H1 (cell line): ENCODE results near the gene EPHA8. TPM values are rescaled to one million over a fixed set of nuclear protein-coding genes. Genes with fewer than 3 reads are reported as not detected.

Experiments
- CTCF ChIA-PET: fragments of 300-600 bp; sonication (Branson Sonifier 250); formaldehyde crosslinking; loops from one replicate; lab custom pipeline; 2021; ENCODE audit not compliant: partially characterized antibody; lab: Charles Lee
- POLR2A ChIA-PET: fragments of 300-600 bp; sonication (Branson Sonifier 250); formaldehyde crosslinking; loops from one replicate; lab custom pipeline; 2021; ENCODE audit warnings: inconsistent platforms; ENCODE audit not compliant: partially characterized antibody; lab: Charles Lee
- DNase-seq, 2 experiments: peaks; one replicate each; pipeline versions ENCODE4 v3.0.0 to v3.0.0-alpha.2; 2010 to 2022; ENCODE audit warnings: low spot score in 2 of 2, low read depth in 1 of 2, mixed read lengths in 1 of 2
- FAIRE-seq: peaks from 2 replicates; lab custom pipeline; 2011; peaks lifted over from hg19 to GRCh38; lab: Jason Lieb, UNC
- H2AFZ ChIP-seq: 2 replicates; pipeline ENCODE4 v1.8.1; 2012; ENCODE audit warnings: low read length, inconsistent platforms
- H2AK5ac ChIP-seq: 2 replicates; pipeline ENCODE4 v1.6.1; 2013; ENCODE audit warnings: low read depth, low read length
- H2BK120ac ChIP-seq: replicated peaks from 2 replicates; pipeline ENCODE3; 2013; ENCODE audit warnings: low read depth, low read length, inconsistent platforms
- H2BK12ac ChIP-seq: 2 replicates; pipeline ENCODE4 v1.6.1; 2013; ENCODE audit warnings: low read depth, low read length
- H2BK15ac ChIP-seq: 2 replicates; pipeline ENCODE4 v1.6.1; 2013; ENCODE audit warnings: low read length
- H2BK20ac ChIP-seq: 2 replicates; pipeline ENCODE4 v1.6.1; 2013; ENCODE audit warnings: low read length
- H2BK5ac ChIP-seq: 2 replicates; pipeline ENCODE4 v1.6.1; 2013; ENCODE audit warnings: low read depth, low read length
- H3K14ac ChIP-seq: 2 replicates; pipeline ENCODE4 v1.6.1; 2013; ENCODE audit warnings: inconsistent platforms; ENCODE audit not compliant: insufficient read length
- H3K18ac ChIP-seq: 2 replicates; pipeline ENCODE4 v1.6.1; 2013; ENCODE audit warnings: low read length; ENCODE audit errors: extremely low read depth
- H3K23ac ChIP-seq: 2 replicates; pipeline ENCODE4 v1.6.1; 2013; ENCODE audit warnings: inconsistent platforms; ENCODE audit not compliant: insufficient read length
- H3K23me2 ChIP-seq: 2 replicates; pipeline ENCODE4 v1.6.1; 2013; ENCODE audit warnings: low read depth, low read length
- H3K27ac ChIP-seq: 2 replicates; pipeline ENCODE4 v1.6.1; 2011; ENCODE audit warnings: low read depth, low read length, inconsistent platforms
- H3K27me3 ChIP-seq, 4 experiments: replicated peaks in 1 of 4; 1 replicate in 1 of 4; 2 replicates in 3 of 4; pipeline versions ENCODE4 v1.6.1 to v1.8.1; 2011 to 2013; ENCODE audit warnings: low read length in 3 of 4, mild to moderate bottlenecking in 3 of 4, inconsistent platforms in 2 of 4, mixed read lengths in 2 of 4, moderate library complexity in 1 of 4; ENCODE audit not compliant: control insufficient read depth in 3 of 4, insufficient read depth in 3 of 4; ENCODE audit errors: extremely low read depth in 1 of 4
- H3K36me3 ChIP-seq, 4 experiments: 2 replicates each; pipeline versions ENCODE4 v1.6.1 to v1.8.1; 2011 to 2013; ENCODE audit warnings: mild to moderate bottlenecking in 4 of 4, low read length in 3 of 4, moderate library complexity in 2 of 4, control low read depth in 1 of 4, inconsistent platforms in 1 of 4; ENCODE audit not compliant: insufficient read depth in 4 of 4, control insufficient read depth in 2 of 4
- H3K4ac ChIP-seq: replicated peaks from 2 replicates; pipeline ENCODE3; 2013; ENCODE audit warnings: low read length, low read depth, mixed read lengths, inconsistent platforms; ENCODE audit not compliant: insufficient read length
- H3K4me1 ChIP-seq, 4 experiments: replicated peaks in 1 of 4; 1 replicate in 1 of 4; 2 replicates in 3 of 4; pipeline versions ENCODE4 v1.6.1 to v1.8.1; 2011 to 2013; ENCODE audit warnings: low read length in 3 of 4, inconsistent platforms in 2 of 4, mixed read lengths in 1 of 4; ENCODE audit not compliant: insufficient read depth in 4 of 4, control insufficient read depth in 3 of 4
- H3K4me2 ChIP-seq, 2 experiments: 2 replicates each; pipeline versions ENCODE4 v1.6.1 to v1.8.1; 2011 to 2013; ENCODE audit warnings: low read depth in 2 of 2, low read length in 2 of 2, control low read depth in 1 of 2, inconsistent platforms in 1 of 2, mild to moderate bottlenecking in 1 of 2; ENCODE audit not compliant: insufficient read depth in 1 of 2
- H3K4me3 ChIP-seq, 4 experiments: fragments of 200-600, 300-600 bp in 1 of 4; sonication (generic), shearing (Covaris generic), sonication (Bioruptor Twin) in 1 of 4; 2 replicates each; pipeline versions ENCODE4 v1.5.1 to v1.8.1; 2011 to 2016; ENCODE audit warnings: low read length in 4 of 4, low read depth in 3 of 4, control low read depth in 2 of 4, inconsistent platforms in 2 of 4, mild to moderate bottlenecking in 2 of 4, mixed read lengths in 1 of 4, moderate library complexity in 1 of 4; ENCODE audit not compliant: insufficient read depth in 2 of 4; ENCODE audit errors: extremely low read depth in 1 of 4
- H3K56ac ChIP-seq: replicated peaks from 2 replicates; pipeline ENCODE3; 2013; ENCODE audit warnings: low read depth, mild to moderate bottlenecking, mixed read lengths, low read length, inconsistent platforms; ENCODE audit not compliant: insufficient read length
- H3K79me1 ChIP-seq: 2 replicates; pipeline ENCODE4 v1.6.1; 2013; ENCODE audit warnings: low read depth, low read length, control low read depth
- H3K79me2 ChIP-seq, 2 experiments: 2 replicates each; pipeline versions ENCODE4 v1.6.1 to v1.8.1; 2012 to 2013; ENCODE audit warnings: low read length in 2 of 2, mild to moderate bottlenecking in 2 of 2, inconsistent platforms in 1 of 2; ENCODE audit not compliant: insufficient read depth in 2 of 2, control insufficient read depth in 1 of 2
- H3K9ac ChIP-seq, 4 experiments: replicated peaks in 1 of 4; 1 replicate in 1 of 4; 2 replicates in 3 of 4; pipeline versions ENCODE4 v1.6.1 to v1.8.1; 2011 to 2013; ENCODE audit warnings: low read depth in 3 of 4, low read length in 3 of 4, control low read depth in 2 of 4, mild to moderate bottlenecking in 2 of 4, moderate library complexity in 2 of 4, inconsistent platforms in 1 of 4; ENCODE audit errors: extremely low read depth in 1 of 4
- H3K9me3 ChIP-seq, 2 experiments: 2 replicates each; pipeline versions ENCODE4 v1.6.1 to v1.8.1; 2012 to 2013; ENCODE audit warnings: mild to moderate bottlenecking in 2 of 2, moderate library complexity in 2 of 2, control low read depth in 1 of 2, inconsistent platforms in 1 of 2, low read depth in 1 of 2, low read length in 1 of 2, mixed read lengths in 1 of 2; ENCODE audit not compliant: insufficient read depth in 2 of 2
- H4K20me1 ChIP-seq, 2 experiments: replicated peaks in 1 of 2; 2 replicates each; pipeline versions ENCODE3 to v1.8.1; 2011 to 2013; ENCODE audit warnings: inconsistent platforms in 2 of 2, low read length in 2 of 2, mild to moderate bottlenecking in 1 of 2; ENCODE audit not compliant: insufficient read depth in 2 of 2, control insufficient read depth in 1 of 2
- H4K5ac ChIP-seq: 2 replicates; pipeline ENCODE4 v1.6.1; 2013; ENCODE audit warnings: low read length, low read depth, mixed read lengths, inconsistent platforms; ENCODE audit not compliant: insufficient read length
- H4K8ac ChIP-seq: 2 replicates; pipeline ENCODE4 v1.8.0; 2013; ENCODE audit warnings: mild to moderate bottlenecking, moderate library complexity, low read length, inconsistent platforms; ENCODE audit not compliant: insufficient read depth; ENCODE audit errors: extremely low read depth
- H4K91ac ChIP-seq: replicated peaks from 2 replicates; pipeline ENCODE3; 2013; ENCODE audit warnings: low read length, mixed read lengths, inconsistent platforms; ENCODE audit not compliant: insufficient read length
- SIRT6 ChIP-seq: IDR thresholded peaks from one replicate; pipeline ENCODE4 v1.7.1; 2012; ENCODE audit warnings: low read length, inconsistent platforms
- TAF1 ChIP-seq: IDR thresholded peaks from 2 replicates; pipeline ENCODE4 v1.6.1; 2011; ENCODE audit warnings: mild to moderate bottlenecking, low read depth, low read length
- whole genome bisulfite sequencing, 2 experiments: shearing (Covaris generic) in 1 of 2; methylation state at CpG; one replicate each; pipeline versions ENCODE4 v1.1.6 to v1.1.7; 2013 to 2015; ENCODE audit warnings: low lambda C conversion rate in 2 of 2, mixed read lengths in 2 of 2, inconsistent platforms in 1 of 2, low coverage in 1 of 2, missing lambda C conversion rate in 1 of 2; ENCODE audit not compliant: insufficient replicate concordance in 2 of 2, insufficient coverage in 1 of 2, insufficient read length in 1 of 2; ENCODE audit errors: extremely low coverage in 1 of 2, missing lambda C conversion rate in 1 of 2; 5-methylcytosine and 5-hydroxymethylcytosine counted together
- polyA plus RNA-seq, 7 experiments: library from polyadenylated mRNA; depleted of rRNA in 3 of 7; stranded (reverse) in 5 of 7; unstranded in 2 of 7; fragments of >200 nt in 5 of 7; fragments of 200-250 nt in 2 of 7; gene quantifications; 1 replicate in 5 of 7; 2 replicates in 1 of 7; 4 replicates in 1 of 7; pipeline versions ENCODE4 v1.2.1 to v1.2.3, GENCODE V29; 2011 to 2013; ENCODE audit warnings: missing spikeins in 2 of 7, mixed read lengths in 2 of 7
- total RNA-seq: library from RNA; stranded (reverse); fragmentation: NEBNext Ultra II Directional; extraction: Animal tissue kit (Norgen Biotek cat#: 25700); gene quantifications from 2 replicates; pipeline ENCODE4 v1.2.1, GENCODE V29; 2021
- TF ChIP-seq, protein P1 (sequence below), 3 experiments: IDR thresholded peaks; 1 replicate in 2 of 3; 2 replicates in 1 of 3; pipeline versions ENCODE4 v1.5.1 to v1.6.1; 2011; ENCODE audit warnings: low read length in 3 of 3, mild to moderate bottlenecking in 3 of 3, inconsistent platforms in 2 of 3, low read depth in 1 of 3, moderate library complexity in 1 of 3; ENCODE audit not compliant: insufficient read depth in 1 of 3; ENCODE audit errors: control extremely low read depth in 1 of 3

Gene EPHA8
- total and polyA plus RNA-seq, 2 of the 8 experiments (the other 6 are each of a cell fraction or from before 2014, with no cell fraction given), result 4.0 to 8.4 TPM

DNA sequence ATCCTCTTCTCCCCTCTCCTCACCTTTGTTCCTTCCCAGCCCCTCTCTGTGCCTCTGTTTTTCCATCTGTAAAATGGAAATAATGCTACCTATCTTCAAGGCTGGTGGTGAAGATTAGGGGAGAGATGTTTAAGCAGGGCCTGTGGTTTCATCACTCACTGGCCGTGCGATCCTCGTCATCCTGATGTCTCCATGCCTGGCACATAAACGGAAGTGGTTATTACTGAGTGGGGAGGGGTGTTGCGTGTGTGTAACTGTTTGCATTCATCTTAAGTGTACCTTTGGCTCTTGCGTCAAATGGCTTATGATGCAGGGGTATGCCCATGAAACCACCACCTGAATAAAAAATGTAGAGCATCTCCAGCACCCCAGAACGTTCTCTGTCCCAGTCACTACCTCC lies 56.0 kb downstream of the EPHA8 start:
- H3K18ac ChIP-seq, result no peak overlapping the region
- H2BK15ac ChIP-seq, result 0 out of 2 replicates have a peak overlapping the region, but pooled peaks have one; percentile 53
- FAIRE-seq, result no peak
- no peak overlapping the region for H2BK20ac ChIP-seq
- no peaks in the 10 kb centered on the region for H3K79me1 ChIP-seq
- CTCF ChIA-PET, result interaction anchor here (1.2 to 1.6 kb wide), 3 partner anchors 17 to 199 kb away, joined by 3 to 4 read pairs (median 4); partner anchors contain the start of gene C1QA
- H2BK120ac ChIP-seq, result no peak overlapping the region
- H2BK12ac ChIP-seq, result no peak overlapping the region
- H2BK5ac ChIP-seq, result no peak overlapping the region
- POLR2A ChIA-PET, result interaction anchor here (1.3 kb wide), 1 partner anchor 20 kb away, joined by 5 read pairs; no protein-coding TSS in a partner anchor
- no peak overlapping the region for H3K4me3 ChIP-seq
- H4K8ac ChIP-seq, result no peak overlapping the region
- H4K20me1 ChIP-seq, result peaks cover 0 to 2% of the 10 kb centered on the region in 2 experiments
- H2AK5ac ChIP-seq, result no peak overlapping the region
- H3K14ac ChIP-seq, result no peak overlapping the region
- no peaks in the 10 kb centered on the region for H3K79me2 ChIP-seq
- no peak for DNase-seq
- H3K36me3 ChIP-seq, result no peaks in the 10 kb centered on the region
- TF ChIP-seq SIRT6 (no peak), TAF1 (no peak)
- TF ChIP-seq, protein P1, sequence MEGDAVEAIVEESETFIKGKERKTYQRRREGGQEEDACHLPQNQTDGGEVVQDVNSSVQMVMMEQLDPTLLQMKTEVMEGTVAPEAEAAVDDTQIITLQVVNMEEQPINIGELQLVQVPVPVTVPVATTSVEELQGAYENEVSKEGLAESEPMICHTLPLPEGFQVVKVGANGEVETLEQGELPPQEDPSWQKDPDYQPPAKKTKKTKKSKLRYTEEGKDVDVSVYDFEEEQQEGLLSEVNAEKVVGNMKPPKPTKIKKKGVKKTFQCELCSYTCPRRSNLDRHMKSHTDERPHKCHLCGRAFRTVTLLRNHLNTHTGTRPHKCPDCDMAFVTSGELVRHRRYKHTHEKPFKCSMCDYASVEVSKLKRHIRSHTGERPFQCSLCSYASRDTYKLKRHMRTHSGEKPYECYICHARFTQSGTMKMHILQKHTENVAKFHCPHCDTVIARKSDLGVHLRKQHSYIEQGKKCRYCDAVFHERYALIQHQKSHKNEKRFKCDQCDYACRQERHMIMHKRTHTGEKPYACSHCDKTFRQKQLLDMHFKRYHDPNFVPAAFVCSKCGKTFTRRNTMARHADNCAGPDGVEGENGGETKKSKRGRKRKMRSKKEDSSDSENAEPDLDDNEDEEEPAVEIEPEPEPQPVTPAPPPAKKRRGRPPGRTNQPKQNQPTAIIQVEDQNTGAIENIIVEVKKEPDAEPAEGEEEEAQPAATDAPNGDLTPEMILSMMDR (IDR thresholded peaks at IDR 0.05; ENCODE audit: control extremely low read depth in 1 of 3, insufficient read depth in 1 of 3, low read depth in 1 of 3, low read length in 3 of 3), result no peak
- H3K4ac ChIP-seq, result no peak overlapping the region
- H3K23me2 ChIP-seq, result no peaks in the 10 kb centered on the region
- H3K23ac ChIP-seq, result no peak overlapping the region
- no peak overlapping the region for H3K56ac ChIP-seq
- H3K9me3 ChIP-seq, result no peaks in the 10 kb centered on the region
- peaks cover 0 to 5% (median under 1%) of the 10 kb centered on the region in 4 experiments; a peak in 2 of 7 replicates for H3K4me1 ChIP-seq
- no peak overlapping the region for H3K9ac ChIP-seq
- H2AFZ ChIP-seq, result no peak overlapping the region
- no peak overlapping the region for H4K91ac ChIP-seq
- H3K27ac ChIP-seq, result no peak overlapping the region
- H3K27me3 ChIP-seq, result no peaks in the 10 kb centered on the region
- no peak overlapping the region for H3K4me2 ChIP-seq
- H4K5ac ChIP-seq, result no peak overlapping the region
- WGBS, 2 experiments, result 91% methylated on average over 7 of the region's 7 CpGs; no CpG with 5 or more reads in 1 of the 2 experiments
